Gastrocnemius medialis (tissue), 4 donors: Measurements from ENCODE around the gene FRMD5. TPM values are rescaled to one million over a fixed set of nuclear protein-coding genes. Genes with fewer than 3 reads are reported as not detected.

Source experiments
- ATAC-seq, 2 donors: fragments of 150-250 bp; one replicate each; pipeline ENCODE4 v1.9.1; 2016
- DNase-seq, 2 donors: peaks; one replicate each; pipeline ENCODE4 v3.0.0-alpha.2; 2019
- H3K27ac ChIP-seq, 4 donors: fragments of 200-600 bp; sonication (generic); 1 replicate in 1 of 4; 2 replicates in 3 of 4; pipeline ENCODE4 v1.5.1; 2016 to 2018; ENCODE audit warnings: mild to moderate bottlenecking in 2 of 4, moderate library complexity in 1 of 4
- H3K27me3 ChIP-seq, 3 donors: fragments of 200-600 bp; sonication (generic) in 2 of 3; 1 replicate in 1 of 3; 2 replicates in 2 of 3; pipeline versions ENCODE4 v1.5.1 to v1.6.0; 2016 to 2019; ENCODE audit warnings: mild to moderate bottlenecking in 1 of 3, moderate library complexity in 1 of 3
- H3K36me3 ChIP-seq, 2 donors: fragments of 200-600 bp; sonication (generic) in 1 of 2; one replicate each; pipeline ENCODE4 v1.5.1; 2017 to 2018
- H3K4me1 ChIP-seq, 2 donors: fragments of 200-600 bp; sonication (generic) in 1 of 2; one replicate each; pipeline ENCODE4 v1.5.1; 2016 to 2017; ENCODE audit warnings: mild to moderate bottlenecking in 2 of 2
- H3K4me3 ChIP-seq, 4 donors: fragments of 200-600 bp; sonication (generic) in 3 of 4; 1 replicate in 1 of 4; 2 replicates in 3 of 4; pipeline ENCODE4 v1.5.1; 2016 to 2019; ENCODE audit warnings: mild to moderate bottlenecking in 2 of 4
- H3K9me3 ChIP-seq, 3 donors: fragments of 200-600 bp; sonication (generic) in 2 of 3; 1 replicate in 1 of 3; 2 replicates in 2 of 3; pipeline ENCODE4 v1.5.1; 2016 to 2019
- CTCF ChIP-seq, 5 experiments: fragments of 450-650 bp in 3 of 5; fragments of 200-600 bp in 2 of 5; sonication (generic) in 2 of 5; IDR thresholded peaks in 4 of 5; conservative IDR thresholded peaks in 1 of 5; 1 replicate in 4 of 5; 2 replicates in 1 of 5; pipeline ENCODE4 v1.5.1; 2016 to 2019; ENCODE audit warnings: antibody characterized with exemption in 5 of 5, mild to moderate bottlenecking in 3 of 5, moderate library complexity in 3 of 5
- POLR2A ChIP-seq, 2 donors: fragments of 450-650 bp; IDR thresholded peaks; one replicate each; pipeline ENCODE4 v1.6.1; 2017; ENCODE audit warnings: antibody characterized with exemption in 2 of 2, mild to moderate bottlenecking in 2 of 2, moderate library complexity in 2 of 2
- in situ Hi-C, 4 donors: fragments of 200-750 bp; cut with MboI; loops; one replicate each; pipeline versions ENCODE4 v1.15.0 to v1.8.0; 2017; ENCODE audit warnings: low sequenced_read_pairs in 4 of 4
- intact Hi-C: fragments of 100-400 bp; cut with DNase I; formaldehyde crosslinking; loops from one replicate; pipeline ENCODE4 v1.15.1; 2023; ENCODE audit warnings: low total_unique reads
- total RNA-seq, 4 donors: library from RNA; depleted of rRNA; stranded (reverse); fragments of >200 nt; gene quantifications; one replicate each; pipeline versions ENCODE4 v1.1.0 to v1.2.3, GENCODE V29; 2016

Gene FRMD5
- total RNA-seq, 4 donors from 2014 or later, result 0.04 TPM; not detected in 3

DNA sequence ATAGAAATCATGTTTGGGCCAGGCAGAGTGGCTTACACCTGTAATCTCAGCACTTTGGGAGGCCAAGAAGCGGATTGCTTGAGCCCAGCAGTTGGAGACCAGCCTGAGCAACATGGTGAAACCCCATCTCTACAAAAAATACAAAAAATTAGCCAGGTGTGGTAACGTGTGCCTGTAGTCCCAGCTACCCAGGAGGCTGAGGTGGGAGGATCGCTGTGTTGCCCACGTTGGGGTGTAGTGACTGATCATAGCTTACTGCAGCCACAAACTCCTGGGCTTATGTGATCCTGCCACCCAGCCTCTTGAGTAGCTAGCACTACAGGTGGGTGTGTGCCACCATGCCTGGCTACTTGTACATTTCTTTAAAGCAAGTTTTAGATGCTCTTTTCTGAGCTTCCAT is 254.0 kb downstream of the FRMD5 start:
- no peaks in the 10 kb centered on the region for H3K9me3 ChIP-seq
- ATAC-seq, result no peak
- intact Hi-C loops (no loop called here), in situ Hi-C loops (no loop called here)
- H3K4me1 ChIP-seq, result no peaks in the 10 kb centered on the region
- TF ChIP-seq POLR2A (IDR thresholded peaks at IDR 0.05) (no peak), CTCF (IDR thresholded peaks at IDR 0.05 in 4 of 5, conservative IDR thresholded peaks at IDR 0.05 in 1 of 5) (no peak)
- no peak for DNase-seq
- no peak overlapping the region for H3K4me3 ChIP-seq
- no peak overlapping the region for H3K27ac ChIP-seq
- H3K36me3 ChIP-seq, result no peaks in the 10 kb centered on the region
- no peaks in the 10 kb centered on the region for H3K27me3 ChIP-seq

DNA sequence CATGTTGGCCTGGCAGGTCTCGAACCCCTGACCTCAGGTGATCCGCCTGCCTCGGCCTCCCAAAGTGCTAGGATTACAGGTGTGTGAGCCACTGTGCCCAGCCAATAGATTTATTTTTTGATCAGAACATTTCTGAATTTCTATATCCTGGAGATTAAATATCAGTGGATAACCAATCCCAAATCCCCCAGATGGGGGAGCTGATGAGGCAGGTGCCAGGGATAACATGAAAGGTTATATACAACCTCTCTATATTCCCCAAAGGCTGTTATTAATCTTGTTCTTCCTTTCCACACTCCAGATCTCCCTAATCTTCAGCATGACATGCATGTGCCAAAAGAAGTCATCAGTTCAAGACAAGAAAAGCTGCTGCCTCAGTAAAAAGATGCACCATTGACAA is 256.0 kb downstream of the FRMD5 start:
- in situ Hi-C loops, result no loop called here
- H3K36me3 ChIP-seq, result no peaks in the 10 kb centered on the region
- no peaks in the 10 kb centered on the region for H3K9me3 ChIP-seq
- DNase-seq, result no peak
- H3K4me1 ChIP-seq, result no peaks in the 10 kb centered on the region
- H3K27ac ChIP-seq, result no peak overlapping the region
- intact Hi-C loops, result no loop called here
- no peak for ATAC-seq
- H3K4me3 ChIP-seq, result no peak overlapping the region
- TF ChIP-seq POLR2A (IDR thresholded peaks at IDR 0.05), result no peak
- no peak for TF ChIP-seq CTCF (IDR thresholded peaks at IDR 0.05 in 4 of 5, conservative IDR thresholded peaks at IDR 0.05 in 1 of 5)
- H3K27me3 ChIP-seq, result no peaks in the 10 kb centered on the region

GRCh38 chr15:43934480-43934879 is 260.6 kb downstream of the FRMD5 start:
- intact Hi-C loops, result no loop called here
- no peaks in the 10 kb centered on the region for H3K9me3 ChIP-seq
- no peak overlapping the region for H3K4me3 ChIP-seq
- ATAC-seq (no peak), DNase-seq (no peak)
- H3K27ac ChIP-seq, result no peak overlapping the region
- no peak for TF ChIP-seq CTCF (IDR thresholded peaks at IDR 0.05 in 4 of 5, conservative IDR thresholded peaks at IDR 0.05 in 1 of 5)
- H3K27me3 ChIP-seq, result no peaks in the 10 kb centered on the region
- H3K4me1 ChIP-seq, result no peaks in the 10 kb centered on the region
- H3K36me3 ChIP-seq, result no peaks in the 10 kb centered on the region
- in situ Hi-C loops, result no loop called here

DNA sequence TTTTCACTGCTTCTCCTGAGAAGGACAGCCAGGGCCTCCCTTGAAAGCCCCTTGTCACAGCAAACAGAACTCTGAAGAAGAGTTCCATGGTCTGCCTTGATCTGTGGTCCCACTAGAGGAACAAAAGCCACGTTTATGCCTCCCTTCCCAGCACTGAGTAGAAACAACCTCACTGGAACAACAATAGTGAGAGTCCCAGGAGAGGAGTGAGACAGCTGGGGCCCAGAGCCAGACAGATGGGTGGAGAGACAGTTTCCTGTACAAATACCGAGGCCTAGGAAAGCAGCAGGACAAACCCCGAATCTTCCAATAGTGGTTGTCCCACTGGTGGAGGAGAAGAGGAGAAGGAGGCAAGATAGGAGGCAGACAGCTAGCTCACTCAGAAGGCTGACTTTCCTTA is 262.2 kb downstream of the FRMD5 start:
- in situ Hi-C loops (no loop called here), intact Hi-C loops (no loop called here)

More for the DNA sequence above, 262.2 kb downstream of the FRMD5 start:
- ATAC-seq, result no peak
- Histone ChIP-seq H3K27me3 (no peaks in the 10 kb centered on the region), H3K4me3 (no peak overlapping the region), H3K36me3 (no peaks in the 10 kb centered on the region), H3K27ac (no peak overlapping the region), H3K4me1 (no peaks in the 10 kb centered on the region), H3K9me3 (no peaks in the 10 kb centered on the region)
- no peak for DNase-seq
- no peak for TF ChIP-seq CTCF (IDR thresholded peaks at IDR 0.05 in 4 of 5, conservative IDR thresholded peaks at IDR 0.05 in 1 of 5)
- no peak for TF ChIP-seq POLR2A (IDR thresholded peaks at IDR 0.05)
